Epidermal melanocyte (primary cell): Measurements from ENCODE around the gene ATP2A1.
A peak's percentile ranks its signal among the peaks of the same experiment; 100 is the strongest.
"Not testable (repeated sequence)": the region's sequence is repeated elsewhere in the genome, so short reads cannot be mapped to it uniquely, and the experiment has no call there.

Source experiments
- DNase-seq: peaks from one replicate; pipeline ENCODE4 v3.0.0; 2011; ENCODE audit warnings: low spot score; ENCODE audit not compliant: insufficient read length

ATP2A1 gene

DNA sequence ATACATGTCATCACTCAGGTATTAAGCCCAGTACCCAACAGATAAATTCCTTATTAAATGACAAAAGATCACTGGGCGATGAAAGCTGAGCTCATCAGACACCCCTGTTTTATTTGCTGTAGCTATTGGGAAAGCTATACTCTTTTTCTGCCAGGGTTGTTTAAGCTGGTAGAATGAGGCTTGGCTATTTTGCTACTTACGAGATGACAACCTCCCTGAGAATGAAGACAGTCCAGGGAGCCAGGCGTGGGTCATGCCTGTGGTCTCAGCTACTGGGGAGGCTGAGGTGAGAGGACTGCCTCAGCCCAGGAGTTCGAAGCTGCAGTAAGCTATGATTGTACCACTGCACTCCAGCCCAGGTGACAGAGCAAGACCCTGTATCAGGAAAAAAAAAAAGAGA, 19.0 kb upstream of the ATP2A1 start:
- DNase-seq: no peak

DNA sequence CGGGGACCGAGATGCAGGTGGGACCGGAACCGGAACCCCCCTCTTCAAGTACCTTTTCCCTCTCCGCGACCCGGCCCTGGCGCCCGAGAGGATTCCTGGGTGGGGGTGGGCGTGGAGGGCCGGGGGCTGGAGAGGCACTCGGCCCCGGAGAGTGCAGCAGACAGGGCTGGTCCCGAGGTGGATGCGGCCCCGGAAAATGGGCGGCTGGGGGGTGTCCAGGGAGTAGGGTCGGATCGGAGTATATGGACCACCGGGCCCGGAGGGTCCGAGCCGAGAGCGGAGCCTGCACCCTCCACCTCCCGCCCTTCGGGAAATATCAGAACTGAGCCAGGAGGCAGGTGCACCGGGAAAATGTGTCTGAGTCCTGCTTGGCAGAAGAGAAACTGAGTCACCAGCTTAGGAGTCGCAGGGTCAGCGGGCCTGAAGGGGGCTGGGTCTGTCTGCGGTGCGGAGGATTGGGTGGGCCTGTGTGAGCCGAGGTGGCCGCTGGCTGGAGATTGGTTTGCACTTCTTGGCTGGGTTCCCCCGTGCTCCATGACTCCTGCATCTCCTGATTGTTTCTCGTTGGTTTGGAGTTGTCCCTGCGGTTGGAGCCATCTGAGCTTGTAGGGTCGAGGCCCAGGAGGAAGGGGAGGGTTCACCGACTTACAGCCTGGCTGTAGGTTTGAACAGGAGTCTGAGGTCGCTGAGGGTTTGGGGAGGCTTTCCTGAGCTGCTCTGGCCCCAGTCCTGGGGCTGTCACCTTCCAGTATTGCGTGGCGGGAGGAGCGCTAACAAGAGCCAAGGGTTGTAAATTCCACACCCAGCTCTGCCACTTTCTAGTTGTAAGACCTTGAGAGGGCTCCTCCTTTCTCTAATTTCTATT, 14.1 kb upstream of the ATP2A1 start:
- no peak for DNase-seq

- DNase-seq: no peak
These were observed 13.1 kb upstream of the ATP2A1 start for GRCh38 chr16:28865001-28865688.

DNA sequence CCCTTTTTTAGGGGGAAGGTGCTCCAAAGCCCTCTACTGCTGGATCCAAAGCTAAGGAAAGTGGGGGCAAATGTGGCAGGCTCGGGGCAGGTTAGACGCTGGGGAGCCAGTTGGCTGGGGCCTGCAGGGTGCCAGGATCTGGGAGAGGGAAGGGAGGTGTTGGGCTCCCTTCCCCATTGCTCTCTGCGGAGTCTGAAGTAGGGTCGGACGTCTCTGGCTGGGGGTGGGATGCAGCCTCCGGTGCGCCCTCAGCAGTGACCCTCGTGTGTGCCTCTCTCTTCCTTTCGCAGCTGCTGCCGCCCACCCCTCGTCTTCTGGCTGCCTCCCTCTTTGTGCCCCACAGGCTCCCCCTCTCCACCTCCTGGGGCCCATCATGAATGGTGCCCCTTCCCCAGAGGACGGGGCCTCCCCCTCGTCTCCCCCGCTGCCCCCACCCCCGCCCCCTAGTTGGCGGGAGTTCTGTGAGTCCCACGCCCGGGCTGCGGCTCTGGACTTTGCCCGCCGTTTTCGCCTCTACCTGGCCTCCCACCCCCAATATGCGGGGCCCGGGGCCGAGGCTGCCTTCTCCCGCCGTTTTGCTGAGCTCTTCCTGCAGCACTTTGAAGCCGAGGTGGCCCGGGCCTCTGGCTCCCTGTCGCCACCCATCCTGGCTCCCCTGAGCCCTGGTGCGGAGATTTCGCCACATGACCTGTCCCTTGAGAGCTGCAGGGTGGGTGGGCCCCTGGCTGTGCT, 12.4 kb upstream of the ATP2A1 start:
- DNase-seq: no peak

DNA sequence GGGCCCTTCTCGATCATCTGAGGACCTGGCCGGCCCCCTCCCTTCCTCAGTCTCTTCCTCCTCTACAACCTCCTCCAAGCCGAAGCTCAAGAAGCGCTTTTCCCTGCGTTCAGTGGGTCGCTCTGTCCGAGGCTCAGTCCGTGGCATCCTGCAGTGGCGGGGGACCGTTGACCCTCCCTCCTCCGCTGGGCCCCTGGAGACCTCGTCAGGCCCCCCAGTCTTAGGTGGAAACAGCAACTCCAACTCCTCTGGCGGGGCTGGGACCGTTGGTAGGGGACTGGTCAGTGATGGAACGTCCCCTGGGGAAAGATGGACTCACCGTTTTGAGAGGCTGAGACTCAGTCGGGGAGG, 11.9 kb upstream of the ATP2A1 start:
- DNase-seq: no peak

DNA sequence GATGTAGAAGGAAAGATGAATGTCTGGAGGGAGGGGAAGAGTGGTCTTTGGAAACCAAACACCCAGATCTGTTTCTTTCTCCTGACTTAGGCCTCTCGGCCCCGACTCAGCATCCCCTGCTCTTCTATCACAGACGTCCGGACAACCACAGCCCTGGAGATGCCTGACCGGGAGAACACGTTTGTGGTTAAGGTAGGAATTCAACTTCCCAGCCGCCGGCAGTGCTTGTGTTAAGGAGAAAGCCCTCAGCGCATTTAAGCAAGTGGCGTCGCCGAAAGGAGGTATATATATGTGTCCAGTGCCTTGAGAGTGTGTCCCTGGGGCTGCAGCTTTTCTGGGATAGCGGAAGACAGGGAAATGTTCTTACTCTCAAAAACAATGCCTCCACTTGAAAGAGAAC, 11.0 kb upstream of the ATP2A1 start:
- no peak for DNase-seq

GRCh38 chr16:28867646-28868045, 10.6 kb upstream of the ATP2A1 start:
- not testable (repeated sequence) for DNase-seq

DNA sequence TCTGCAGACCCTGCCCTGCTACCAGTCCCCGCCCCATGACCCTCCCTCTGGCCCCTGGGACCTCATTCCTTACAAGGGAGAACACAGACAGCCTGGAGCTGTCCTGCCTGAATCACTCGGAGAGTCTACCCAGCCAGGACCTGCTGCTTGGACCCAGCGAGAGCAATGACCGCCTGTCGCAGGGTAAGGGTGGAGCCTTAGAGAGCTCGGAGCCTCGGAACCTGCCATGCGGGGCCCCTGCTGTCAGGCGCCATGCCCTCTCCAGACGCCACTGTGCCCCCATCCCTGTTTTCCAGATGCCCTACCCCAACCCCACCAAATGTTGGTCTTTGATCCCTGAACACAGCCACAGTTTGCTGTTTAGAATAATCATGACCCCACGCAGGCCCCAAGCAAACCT, 9.1 kb upstream of the ATP2A1 start:
- DNase-seq: no peak

GRCh38 chr16:28872952-28873351, 5.3 kb upstream of the ATP2A1 start:
- no peak for DNase-seq

DNA sequence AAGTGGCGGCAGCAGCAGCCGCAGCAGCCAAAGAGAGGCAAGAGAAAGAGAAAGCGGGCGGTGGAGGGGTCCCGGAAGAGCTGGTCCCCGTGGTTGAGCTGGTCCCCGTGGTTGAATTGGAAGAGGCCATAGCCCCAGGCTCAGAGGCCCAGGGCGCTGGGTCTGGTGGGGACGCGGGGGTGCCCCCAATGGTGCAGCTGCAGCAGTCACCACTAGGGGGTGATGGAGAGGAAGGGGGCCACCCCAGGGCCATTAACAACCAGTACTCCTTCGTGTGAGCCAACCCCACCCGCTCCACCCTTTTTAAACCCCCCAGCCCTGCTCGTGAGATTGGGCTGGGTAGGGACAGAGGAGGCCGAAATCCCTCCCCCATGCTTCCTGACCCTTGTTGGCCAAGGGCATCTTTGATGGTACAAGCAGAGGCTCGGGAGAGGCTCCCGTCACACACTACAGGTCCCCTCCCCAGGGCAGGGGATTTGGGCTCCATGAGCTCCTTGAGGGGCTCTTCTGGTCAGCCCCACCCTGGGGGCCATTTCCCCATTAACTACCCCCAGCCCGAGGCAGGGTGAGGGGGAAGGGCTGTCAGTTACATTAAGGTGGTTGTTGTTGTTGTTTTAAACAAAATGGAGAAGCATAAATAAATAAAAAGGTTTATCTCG, 4.6 kb upstream of the ATP2A1 start:
- DNase-seq: no peak

DNA sequence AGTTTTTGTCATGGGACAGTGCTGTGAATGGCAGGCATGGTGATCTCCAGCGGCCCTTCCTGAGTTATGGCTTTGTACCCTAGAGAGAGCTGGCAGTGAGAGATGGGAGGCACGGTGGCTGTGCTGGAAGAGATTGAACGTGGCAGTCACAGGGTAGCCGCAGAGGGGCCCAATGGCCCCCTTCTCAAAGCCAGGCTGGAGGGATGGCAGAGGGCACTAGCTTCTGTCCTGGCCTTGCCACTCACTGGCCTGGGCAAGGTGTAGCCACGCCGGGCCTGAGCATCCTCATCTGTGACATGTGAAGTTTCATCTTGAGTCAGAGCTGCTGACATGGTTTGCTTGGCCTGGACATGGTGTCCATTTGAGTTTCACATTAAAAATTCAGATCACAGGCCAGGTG, 3.9 kb upstream of the ATP2A1 start:
- DNase-seq: no peak

DNA sequence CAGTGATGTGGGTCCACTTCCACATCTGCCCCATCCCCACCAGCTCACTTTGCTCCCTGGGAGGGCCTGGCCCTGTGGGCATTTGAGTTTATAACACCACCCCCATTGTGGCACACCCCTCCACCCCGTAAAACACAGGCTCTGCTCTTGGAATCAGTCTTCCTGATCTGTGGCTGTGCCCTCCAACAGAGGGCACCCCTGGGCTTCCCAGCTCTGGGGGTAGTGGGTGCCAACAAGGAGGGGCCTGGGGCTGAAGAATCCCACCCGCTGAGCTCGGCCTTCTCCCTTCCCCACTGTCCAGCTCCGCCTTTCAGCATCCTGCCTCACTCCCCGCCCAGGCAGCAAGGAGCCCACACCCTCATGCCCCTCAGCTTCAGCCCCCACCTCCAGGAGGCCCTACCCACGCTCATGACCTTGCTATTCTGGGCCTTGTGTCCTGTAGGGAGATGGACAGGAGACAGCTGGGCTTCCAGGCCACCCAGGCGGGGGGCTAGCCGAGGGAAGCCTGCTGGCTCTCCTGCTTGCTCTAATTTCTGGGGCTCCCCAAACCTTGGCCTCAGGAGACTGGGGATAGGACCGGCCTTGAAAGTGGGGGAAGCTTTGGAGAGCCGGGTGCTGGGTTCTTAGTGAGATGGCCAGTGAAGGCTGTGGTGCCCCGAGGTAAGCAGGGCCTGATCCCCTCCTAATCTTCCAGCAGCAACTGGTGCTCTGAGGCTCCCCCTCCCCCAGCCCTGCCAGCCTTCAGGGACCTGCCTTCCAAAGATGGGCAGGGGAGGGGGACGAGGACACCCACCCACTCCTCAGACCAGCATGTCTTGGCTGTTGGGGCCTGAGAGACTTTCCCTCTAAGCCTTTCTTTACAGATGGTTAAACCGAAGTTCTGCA, 2.9 kb upstream of the ATP2A1 start:
- DNase-seq: no peak

DNA sequence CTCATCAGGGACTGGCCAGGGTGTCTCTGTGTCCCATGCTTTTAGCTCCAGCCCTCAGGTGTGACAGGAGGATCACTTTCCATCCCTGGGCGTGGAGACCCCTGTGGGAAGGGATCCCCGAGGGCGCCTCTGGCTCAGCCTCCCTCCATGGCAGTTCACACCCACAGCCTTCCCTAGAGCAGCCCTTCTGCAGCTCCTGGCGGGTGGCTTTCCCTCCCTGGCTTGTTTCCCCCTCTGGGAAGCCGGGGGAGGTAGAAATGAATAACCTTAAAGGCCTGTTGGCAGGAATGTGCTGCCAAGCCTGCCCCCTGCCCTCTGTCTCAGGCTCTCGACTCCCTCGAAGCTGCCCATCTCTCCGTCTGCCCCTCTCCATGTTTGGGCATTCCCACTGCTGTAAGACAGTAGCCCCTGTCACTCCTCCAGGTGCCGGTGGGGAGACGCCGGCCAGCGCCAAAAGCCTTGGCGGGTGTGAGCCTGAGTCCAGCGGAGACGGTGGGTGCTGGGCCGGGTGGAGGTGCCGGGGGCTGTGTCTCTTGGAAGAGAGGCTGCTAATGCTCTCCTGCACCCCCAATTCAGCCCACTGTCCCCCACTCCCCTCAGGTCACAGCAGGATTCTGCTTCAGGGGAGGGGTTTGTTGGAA, 2.1 kb upstream of the ATP2A1 start:
- DNase-seq: no peak

GRCh38 chr16:28876973-28877654, 1.2 kb upstream of the ATP2A1 start:
- DNase-seq: no peak

GRCh38 chr16:28877655-28878000, 660 bp upstream of the ATP2A1 start:
- no peak for DNase-seq

DNA sequence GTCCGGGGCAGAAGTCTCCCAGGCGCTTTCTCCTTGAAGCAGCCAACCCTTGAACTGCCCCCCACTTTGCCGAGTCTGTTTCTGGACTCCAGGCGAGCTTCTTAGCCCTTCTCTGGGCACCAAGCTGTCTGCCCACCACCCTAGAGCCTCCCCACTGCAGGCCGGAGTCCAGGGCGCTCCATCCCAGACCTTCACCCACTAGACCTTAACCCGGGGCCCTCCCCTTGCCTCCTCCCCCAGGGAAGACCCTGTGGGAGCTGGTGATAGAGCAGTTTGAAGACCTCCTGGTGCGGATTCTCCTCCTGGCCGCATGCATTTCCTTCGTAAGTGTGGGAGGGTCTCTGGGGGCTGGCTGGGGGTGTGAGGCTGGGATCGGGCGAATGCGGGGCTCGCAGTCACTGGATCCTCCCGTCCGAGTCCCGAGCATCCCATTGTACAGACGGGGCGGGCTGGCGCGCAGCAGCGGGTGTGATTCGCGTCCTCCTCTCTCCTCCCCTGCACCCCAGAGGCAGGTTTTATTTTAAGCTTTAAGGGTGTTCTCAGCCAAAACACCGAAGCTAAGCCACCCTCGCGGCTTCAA, 1.1 kb downstream of the ATP2A1 start:
- DNase-seq: no peak

DNA sequence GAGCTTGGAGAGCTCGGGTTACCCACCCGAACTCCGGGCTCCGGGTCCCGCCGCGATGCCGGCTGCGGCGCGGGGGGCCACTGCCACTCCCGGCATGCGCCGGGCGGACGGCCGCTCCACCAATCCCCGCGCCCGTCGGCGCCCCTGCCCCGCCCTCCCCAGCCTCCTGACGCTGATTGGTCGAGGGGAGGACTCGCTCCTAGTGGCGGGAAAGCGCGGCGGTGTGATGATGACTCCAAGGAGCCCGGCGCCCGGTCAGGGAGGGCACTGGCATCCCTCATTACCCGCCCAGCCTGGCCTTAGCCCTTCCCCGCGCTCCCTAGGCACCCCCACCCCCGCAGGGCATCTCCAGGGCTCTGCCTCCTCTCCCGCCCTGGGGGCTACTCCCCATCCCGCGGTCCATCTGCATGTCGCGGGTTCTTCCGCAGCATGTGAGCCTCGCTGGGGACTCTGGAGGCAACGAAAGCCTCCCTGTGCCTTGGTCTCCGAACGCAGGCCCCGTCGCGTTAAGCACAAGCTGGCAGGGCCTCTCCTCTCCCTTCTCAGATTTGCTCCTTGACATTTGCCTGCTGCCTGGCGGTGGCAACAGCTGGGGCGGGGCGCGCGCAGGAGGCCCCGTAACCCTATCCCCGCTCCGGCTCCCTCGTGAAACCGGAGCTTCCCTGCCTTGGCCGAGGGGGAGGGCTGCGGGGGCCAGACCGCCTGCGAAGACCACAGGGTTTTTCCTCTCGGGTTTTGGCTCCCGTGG, 1.7 kb downstream of the ATP2A1 start:
- DNase-seq: peak; percentile 97

DNA sequence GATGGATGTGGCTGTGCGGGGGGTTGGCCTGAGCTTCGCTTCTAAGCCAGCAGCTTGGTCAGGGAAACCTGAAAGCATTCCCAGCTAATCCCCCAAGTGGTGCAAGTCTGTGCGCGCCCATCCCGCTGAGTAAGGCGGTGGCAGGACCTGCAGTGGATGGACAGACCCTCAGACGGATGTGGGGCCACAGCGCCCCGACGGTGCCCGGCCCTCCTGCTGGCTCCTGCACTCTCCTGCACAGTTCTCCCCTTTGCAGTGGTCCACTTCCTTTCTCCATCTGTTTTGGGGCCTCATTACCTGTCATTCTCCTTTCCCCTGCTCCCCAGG, 2.3 kb downstream of the ATP2A1 start:
- DNase-seq: no peak

DNA sequence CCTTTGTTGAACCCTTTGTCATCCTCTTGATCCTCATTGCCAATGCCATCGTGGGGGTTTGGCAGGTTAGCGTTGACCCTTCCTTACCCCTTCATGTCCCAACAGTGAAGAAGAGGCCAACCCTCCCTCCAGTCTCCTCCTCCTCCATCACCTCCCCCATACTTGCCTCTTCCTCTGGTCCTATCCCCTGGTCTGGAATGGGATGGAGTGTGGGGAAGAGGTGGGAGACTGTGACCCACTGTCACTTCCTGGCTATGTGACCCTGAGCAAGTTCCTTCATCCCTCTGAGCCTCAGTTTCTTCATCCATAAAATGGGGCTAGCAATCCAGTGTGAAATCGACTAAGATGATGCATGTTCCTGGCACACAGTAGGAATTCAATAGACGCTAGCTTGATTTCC, 2.7 kb downstream of the ATP2A1 start:
- DNase-seq: no peak
